ENCODE measurements around the gene TNIP3.

TNIP3 gene

GRCh38 chr4:121094297-121094966 lies 69.7 kb downstream of the TNIP3 start:
- Histone ChIP-seq H3K4me3 (replicated peaks; ENCODE audit: low read depth, low read length) (no peak overlapping the region), H3K36me3 (ENCODE audit: control insufficient read depth, insufficient read depth, low read length) (no peaks in the 10 kb centered on the region), H3K27me3 (replicated peaks; ENCODE audit: control insufficient read depth, insufficient read depth, low read length) (no peaks in the 10 kb centered on the region)
- TF ChIP-seq CTCF (IDR thresholded peaks at IDR 0.05; ENCODE audit: insufficient read depth, low read length, poor library complexity, severe bottlenecking), result no peak
- DNase-seq (ENCODE audit: extremely low read depth, insufficient read length), result no peak

GRCh38 chr4:121093261-121093660 lies 70.9 kb downstream of the TNIP3 start:
- H3K4me3 ChIP-seq (replicated peaks; ENCODE audit: low read depth, low read length), result no peak overlapping the region
- no peak for DNase-seq (ENCODE audit: extremely low read depth, insufficient read length)
- no peaks in the 10 kb centered on the region for H3K27me3 ChIP-seq (replicated peaks; ENCODE audit: control insufficient read depth, insufficient read depth, low read length)
- TF ChIP-seq CTCF (IDR thresholded peaks at IDR 0.05; ENCODE audit: insufficient read depth, low read length, poor library complexity, severe bottlenecking), result no peak
- H3K36me3 ChIP-seq (ENCODE audit: control insufficient read depth, insufficient read depth, low read length), result no peaks in the 10 kb centered on the region

- no peak for TF ChIP-seq CTCF (IDR thresholded peaks at IDR 0.05; ENCODE audit: insufficient read depth, low read length, poor library complexity, severe bottlenecking)
- Histone ChIP-seq H3K36me3 (ENCODE audit: control insufficient read depth, insufficient read depth, low read length) (no peaks in the 10 kb centered on the region), H3K27me3 (replicated peaks; ENCODE audit: control insufficient read depth, insufficient read depth, low read length) (no peaks in the 10 kb centered on the region), H3K4me3 (replicated peaks; ENCODE audit: low read depth, low read length) (no peak overlapping the region)
- no peak for DNase-seq (ENCODE audit: extremely low read depth, insufficient read length)
Measured at GRCh38 chr4:121091941-121092340, 72.2 kb downstream of the TNIP3 start.

- Histone ChIP-seq H3K36me3 (ENCODE audit: control insufficient read depth, insufficient read depth, low read length) (no peaks in the 10 kb centered on the region), H3K4me3 (replicated peaks; ENCODE audit: low read depth, low read length) (no peak overlapping the region), H3K27me3 (replicated peaks; ENCODE audit: control insufficient read depth, insufficient read depth, low read length) (no peaks in the 10 kb centered on the region)
- no peak for DNase-seq (ENCODE audit: extremely low read depth, insufficient read length)
- no peak for TF ChIP-seq CTCF (IDR thresholded peaks at IDR 0.05; ENCODE audit: insufficient read depth, low read length, poor library complexity, severe bottlenecking)
Measured at GRCh38 chr4:121088867-121089266, 75.3 kb downstream of the TNIP3 start.
